IMR-90 (cell line): ENCODE data around the gene ERICH6. TPM values are rescaled to one million over a fixed set of nuclear protein-coding genes. Genes with fewer than 3 reads are reported as not detected.

Experiments
- ATAC-seq: fragments of 200-7000 bp; cut with Tn5 transposase; 2 replicates; pipeline ENCODE4 v1.9.1; 2020; ENCODE audit warnings: low read depth, mild to moderate bottlenecking, moderate library complexity
- BruUV-seq: library from RNA; stranded (reverse); fragments of 400-500 nt; replicated peaks from 2 replicates; lab custom pipeline; 2021; lab: Mats Ljungman, UMichigan
- CTCF ChIA-PET: fragments of 300-600 bp; formaldehyde crosslinking; extraction: SDS; loops from one replicate; lab custom pipeline; 2021; ENCODE audit warnings: antibody characterized with exemption; lab: Yijun Ruan, JAX
- POLR2A ChIA-PET: fragments of 300-600 bp; sonication (Branson Sonifier 250); formaldehyde crosslinking; loops from one replicate; lab custom pipeline; 2022; ENCODE audit warnings: antibody characterized with exemption; ENCODE audit not compliant: unreplicated experiment; lab: Charles Lee
- DNase-seq: peaks from one replicate; pipeline ENCODE4 v3.0.0; 2013
- H2AFZ ChIP-seq: replicated peaks from 2 replicates; pipeline ENCODE3; 2013; ENCODE audit warnings: low read length, mild to moderate bottlenecking; ENCODE audit not compliant: poor library complexity
- H2AK5ac ChIP-seq: 2 replicates; pipeline ENCODE4 v1.6.1; 2013; ENCODE audit warnings: low read depth, low read length, inconsistent platforms
- H2AK9ac ChIP-seq: replicated peaks from 2 replicates; pipeline ENCODE3; 2013; ENCODE audit warnings: mild to moderate bottlenecking, low read depth, low read length, moderate library complexity; ENCODE audit not compliant: poor library complexity
- H2BK120ac ChIP-seq: 2 replicates; pipeline ENCODE4 v1.6.1; 2013; ENCODE audit warnings: low read depth, low read length, inconsistent platforms
- H2BK15ac ChIP-seq: 3 replicates; pipeline ENCODE4 v1.6.1; 2013; ENCODE audit warnings: low read depth, low read length, inconsistent platforms
- H2BK20ac ChIP-seq: 2 replicates; pipeline ENCODE4 v1.6.1; 2013; ENCODE audit warnings: low read depth, mild to moderate bottlenecking, inconsistent platforms, low read length, moderate library complexity
- H2BK5ac ChIP-seq: 2 replicates; pipeline ENCODE4 v1.6.1; 2013; ENCODE audit warnings: mild to moderate bottlenecking, low read depth, low read length, inconsistent platforms; ENCODE audit not compliant: poor library complexity, severe bottlenecking
- H3K14ac ChIP-seq: replicated peaks from 2 replicates; pipeline ENCODE4 v1.6.1; 2013; ENCODE audit warnings: low read depth, low read length, inconsistent platforms
- H3K18ac ChIP-seq: 2 replicates; pipeline ENCODE4 v1.6.1; 2013; ENCODE audit warnings: low read depth, low read length, control low read depth
- H3K23ac ChIP-seq: 2 replicates; pipeline ENCODE4 v1.6.1; 2013; ENCODE audit warnings: low read depth, low read length, inconsistent platforms
- H3K27ac ChIP-seq: 2 replicates; pipeline ENCODE4 v1.5.1; 2013; ENCODE audit warnings: mild to moderate bottlenecking, control low read depth, low read length; ENCODE audit not compliant: insufficient read depth
- H3K27me3 ChIP-seq: 2 replicates; pipeline ENCODE4 v1.6.1; 2013; ENCODE audit warnings: low read length; ENCODE audit not compliant: control insufficient read depth, insufficient read depth
- H3K36me3 ChIP-seq: 2 replicates; pipeline ENCODE4 v1.6.1; 2013; ENCODE audit warnings: low read length, mixed read lengths; ENCODE audit not compliant: control insufficient read depth, insufficient read depth
- H3K4ac ChIP-seq: 2 replicates; pipeline ENCODE4 v1.6.1; 2013; ENCODE audit warnings: low read depth, low read length, inconsistent platforms
- H3K4me1 ChIP-seq: 2 replicates; pipeline ENCODE4 v1.6.1; 2013; ENCODE audit warnings: low read length, mixed read lengths; ENCODE audit not compliant: control insufficient read depth, insufficient read depth
- H3K4me2 ChIP-seq: 2 replicates; pipeline ENCODE4 v1.6.1; 2013; ENCODE audit warnings: low read depth, mild to moderate bottlenecking, control low read depth, low read length, moderate library complexity
- H3K4me3 ChIP-seq: 2 replicates; pipeline ENCODE4 v1.5.1; 2013; ENCODE audit warnings: low read depth, mild to moderate bottlenecking, control low read depth, low read length, moderate library complexity; ENCODE audit not compliant: insufficient read depth
- H3K56ac ChIP-seq: 2 replicates; pipeline ENCODE4 v1.6.1; 2013; ENCODE audit warnings: low read length, inconsistent platforms; ENCODE audit not compliant: insufficient read depth; ENCODE audit errors: extremely low read depth
- H3K79me1 ChIP-seq, 2 experiments: 2 replicates each; pipeline ENCODE4 v1.6.1; 2013; ENCODE audit warnings: low read length in 2 of 2, inconsistent platforms in 1 of 2, low read depth in 1 of 2
- H3K9ac ChIP-seq: 2 replicates; pipeline ENCODE4 v1.6.1; 2013; ENCODE audit warnings: low read depth, low read length, control low read depth
- H3K9me1 ChIP-seq: 2 replicates; pipeline ENCODE4 v1.6.1; 2013; ENCODE audit warnings: low read length, inconsistent platforms; ENCODE audit not compliant: insufficient read depth
- H3K9me3 ChIP-seq: 2 replicates; pipeline ENCODE4 v1.6.1; 2013; ENCODE audit warnings: low read length; ENCODE audit not compliant: control insufficient read depth, insufficient read depth
- H4K20me1 ChIP-seq: 2 replicates; pipeline ENCODE4 v1.6.1; 2013; ENCODE audit warnings: low read length, inconsistent platforms; ENCODE audit not compliant: insufficient read depth
- H4K5ac ChIP-seq: 2 replicates; pipeline ENCODE4 v1.6.1; 2013; ENCODE audit warnings: mild to moderate bottlenecking, low read depth, low read length, control low read depth
- H4K8ac ChIP-seq, 2 experiments: 2 replicates each; pipeline ENCODE4 v1.6.1; 2013; ENCODE audit warnings: low read depth in 2 of 2, low read length in 2 of 2, control low read depth in 1 of 2, inconsistent platforms in 1 of 2
- H4K91ac ChIP-seq: 2 replicates; pipeline ENCODE4 v1.6.1; 2013; ENCODE audit warnings: low read depth, low read length, inconsistent platforms; ENCODE audit not compliant: insufficient read depth
- BHLHE40 ChIP-seq: fragments of 150-350 bp; IDR thresholded peaks from 2 replicates; pipeline ENCODE4 v1.6.1; 2016; ENCODE audit warnings: mild to moderate bottlenecking, low read depth, low read length
- CEBPB ChIP-seq: IDR thresholded peaks from 2 replicates; pipeline ENCODE4 v1.6.1; 2012; ENCODE audit warnings: low read depth, low read length, improper control_type of control experiment
- CHD1 ChIP-seq: IDR thresholded peaks from 2 replicates; pipeline ENCODE4 v1.6.1; 2012; ENCODE audit warnings: low read depth, low read length, improper control_type of control experiment
- CTCF ChIP-seq: conservative IDR thresholded peaks from 2 replicates; pipeline ENCODE4 v1.5.1; 2012; ENCODE audit warnings: mild to moderate bottlenecking, low read depth, low read length, improper control_type of control experiment
- FOS ChIP-seq: fragments of 150-350 bp; IDR thresholded peaks from 2 replicates; pipeline ENCODE4 v1.6.1; 2016; ENCODE audit warnings: low read depth, low read length
- MAFK ChIP-seq: IDR thresholded peaks from 2 replicates; pipeline ENCODE4 v1.6.1; 2012; ENCODE audit warnings: low read depth, low read length, improper control_type of control experiment
- MAZ ChIP-seq: IDR thresholded peaks from 2 replicates; pipeline ENCODE4 v1.6.1; 2012; ENCODE audit warnings: low read depth, mild to moderate bottlenecking, low read length, improper control_type of control experiment, moderate library complexity, borderline replicate concordance
- MXI1 ChIP-seq: IDR thresholded peaks from 2 replicates; pipeline ENCODE4 v1.6.1; 2012; ENCODE audit warnings: low read depth, mild to moderate bottlenecking, low read length, moderate library complexity, borderline replicate concordance
- NFE2L2 ChIP-seq: fragments of 150-350 bp; IDR thresholded peaks from 2 replicates; pipeline ENCODE4 v1.6.1; 2016; ENCODE audit warnings: low read depth, mild to moderate bottlenecking, low read length
- POLR2A ChIP-seq: IDR thresholded peaks from 2 replicates; pipeline ENCODE4 v1.6.1; 2012; ENCODE audit warnings: mild to moderate bottlenecking, low read depth, low read length
- RAD21 ChIP-seq: IDR thresholded peaks from 2 replicates; pipeline ENCODE4 v1.6.1; 2012; ENCODE audit warnings: low read length, improper control_type of control experiment
- RCOR1 ChIP-seq: IDR thresholded peaks from 2 replicates; pipeline ENCODE4 v1.6.1; 2012; ENCODE audit warnings: mild to moderate bottlenecking, low read length, improper control_type of control experiment; ENCODE audit not compliant: insufficient replicate concordance
- RFX5 ChIP-seq: IDR thresholded peaks from 2 replicates; pipeline ENCODE4 v1.8.0; 2012; ENCODE audit warnings: low read depth, mild to moderate bottlenecking, low read length, moderate library complexity
- SMC3 ChIP-seq: fragments of 150-350 bp; IDR thresholded peaks from 2 replicates; pipeline ENCODE4 v1.6.1; 2016; ENCODE audit warnings: low read depth, mild to moderate bottlenecking, antibody characterized with exemption, low read length, moderate library complexity
- USF2 ChIP-seq: fragments of 150-350 bp; IDR thresholded peaks from 2 replicates; pipeline ENCODE4 v1.6.1; 2017; ENCODE audit warnings: mild to moderate bottlenecking, antibody characterized with exemption, low read length, low read depth
- dilution Hi-C: fragments of 300-500 bp; cut with HindIII; formaldehyde crosslinking; loops from one replicate; pipeline ENCODE4 v1.14.3; 2018; ENCODE audit warnings: low sequenced_read_pairs; ENCODE audit not compliant: unreplicated experiment
- in situ Hi-C: fragments of 300-500 bp; cut with MboI; formaldehyde crosslinking; loops from 3 replicates; pipeline ENCODE4 v1.14.3; 2019; ENCODE audit warnings: low sequenced_read_pairs, inconsistent platforms, mixed read lengths
- intact Hi-C: fragments of 100-400 bp; cut with micrococcal nuclease; formaldehyde crosslinking; loops from 2 replicates; pipeline ENCODE4 v1.10.0; 2022
- polyA plus RNA-seq, 3 experiments: library from polyadenylated mRNA; depleted of rRNA; stranded (reverse); fragments of >200 nt; gene quantifications; 2 replicates each; pipeline ENCODE4 v1.2.3, GENCODE V29; 2012; ENCODE audit warnings: low replicate concordance in 1 of 3
- total RNA-seq: library from RNA; depleted of rRNA; stranded (reverse); fragments of >200 nt; gene quantifications from 2 replicates; pipeline ENCODE4 v1.2.3, GENCODE V29; 2012
- TF ChIP-seq, protein P1 (sequence below): fragments of 150-350 bp; IDR thresholded peaks from 2 replicates; pipeline ENCODE4 v1.6.1; 2016; ENCODE audit warnings: low read depth, mild to moderate bottlenecking, low read length, moderate library complexity, borderline replicate concordance

ERICH6 gene
- total and polyA plus RNA-seq, 2 of the 4 experiments (the other 2 are of a cell fraction): under 0.01 TPM; not detected in 1

GRCh38 chr3:150675587-150675986 is 28.1 kb downstream of the ERICH6 start:
- Histone ChIP-seq H2BK120ac (no peak overlapping the region), H4K20me1 (no peaks in the 10 kb centered on the region), H4K91ac (no peak overlapping the region), H3K23ac (no peak overlapping the region), H3K18ac (no peak overlapping the region), H4K5ac (no peak overlapping the region), H3K79me1 (no peaks in the 10 kb centered on the region), H2BK5ac (no peak overlapping the region), H4K8ac (no peak overlapping the region), H2AFZ (no peak overlapping the region), H3K4me2 (no peak overlapping the region), H3K56ac (no peak overlapping the region), H3K27me3 (no peaks in the 10 kb centered on the region; the same call in 1 of the 2 replicates), H3K27ac (no peak overlapping the region), H2AK5ac (no peak overlapping the region), H3K4me3 (no peak overlapping the region), H2BK15ac (no peak overlapping the region), H2BK20ac (no peak overlapping the region), H3K9ac (no peak overlapping the region), H3K4ac (no peak overlapping the region), H3K9me1 (no peaks in the 10 kb centered on the region), H3K14ac (no peak overlapping the region), H2AK9ac (no peak overlapping the region), H3K4me1 (no peaks in the 10 kb centered on the region), H3K9me3 (peaks cover 5% of the 10 kb centered on the region; the same call in 1 of the 2 replicates), H3K36me3 (no peaks in the 10 kb centered on the region)
- in situ Hi-C loops: no loop called here
- DNase-seq (no peak), ATAC-seq (no peak)
- ChIA-PET POLR2A (no interaction called here), CTCF (no interaction called here)
- intact Hi-C loops: no loop called here
- no TSS peak for BruUV-seq
- dilution Hi-C loops: no loop called here
- TF ChIP-seq, protein P1, sequence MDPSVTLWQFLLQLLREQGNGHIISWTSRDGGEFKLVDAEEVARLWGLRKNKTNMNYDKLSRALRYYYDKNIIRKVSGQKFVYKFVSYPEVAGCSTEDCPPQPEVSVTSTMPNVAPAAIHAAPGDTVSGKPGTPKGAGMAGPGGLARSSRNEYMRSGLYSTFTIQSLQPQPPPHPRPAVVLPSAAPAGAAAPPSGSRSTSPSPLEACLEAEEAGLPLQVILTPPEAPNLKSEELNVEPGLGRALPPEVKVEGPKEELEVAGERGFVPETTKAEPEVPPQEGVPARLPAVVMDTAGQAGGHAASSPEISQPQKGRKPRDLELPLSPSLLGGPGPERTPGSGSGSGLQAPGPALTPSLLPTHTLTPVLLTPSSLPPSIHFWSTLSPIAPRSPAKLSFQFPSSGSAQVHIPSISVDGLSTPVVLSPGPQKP: no peak
- TF ChIP-seq SMC3: no peak
- TF ChIP-seq NFE2L2: no peak
- TF ChIP-seq RFX5: no peak
- TF ChIP-seq RCOR1: no peak
- no peak for TF ChIP-seq USF2
- TF ChIP-seq CHD1: no peak
- TF ChIP-seq MXI1: no peak
- TF ChIP-seq FOS: no peak
- TF ChIP-seq CTCF: no peak
- no peak for TF ChIP-seq MAZ
- TF ChIP-seq BHLHE40: no peak
- no peak for TF ChIP-seq MAFK
- no peak for TF ChIP-seq POLR2A
- no peak for TF ChIP-seq CEBPB
- TF ChIP-seq RAD21: no peak
